HTR-8/SVneo (cell line): ENCODE data around the gene GJC3.
A peak's percentile ranks its signal among the peaks of the same experiment; 100 is the strongest.
"Not testable (repeated sequence)": the region's sequence is repeated elsewhere in the genome, so short reads cannot be mapped to it uniquely, and the experiment has no call there.

Source experiments
- DNase-seq: peaks from one replicate; pipeline ENCODE4 v3.0.0; 2011; ENCODE audit warnings: low spot score, mixed read lengths; ENCODE audit not compliant: insufficient read length
- FAIRE-seq: peaks from 2 replicates; lab custom pipeline; 2011; peaks lifted over from hg19 to GRCh38; lab: Jason Lieb, UNC

GJC3 gene

GRCh38 chr7:99935009-99935408 is 5.6 kb upstream of the GJC3 start:
- not testable (repeated sequence) for FAIRE-seq, DNase-seq

GRCh38 chr7:99930376-99930775 is 956 bp upstream of the GJC3 start:
- no peak for FAIRE-seq

GRCh38 chr7:99929730-99930053 is 272 bp upstream of the GJC3 start:
- no peak for FAIRE-seq
- no peak for DNase-seq

More at GRCh38 chr7:99930376-99930775, 956 bp upstream of the GJC3 start:
- DNase-seq: no peak

- DNase-seq (no peak), FAIRE-seq (no peak)
Observed at GRCh38 chr7:99928188-99928587, 1.2 kb downstream of the GJC3 start.

DNA sequence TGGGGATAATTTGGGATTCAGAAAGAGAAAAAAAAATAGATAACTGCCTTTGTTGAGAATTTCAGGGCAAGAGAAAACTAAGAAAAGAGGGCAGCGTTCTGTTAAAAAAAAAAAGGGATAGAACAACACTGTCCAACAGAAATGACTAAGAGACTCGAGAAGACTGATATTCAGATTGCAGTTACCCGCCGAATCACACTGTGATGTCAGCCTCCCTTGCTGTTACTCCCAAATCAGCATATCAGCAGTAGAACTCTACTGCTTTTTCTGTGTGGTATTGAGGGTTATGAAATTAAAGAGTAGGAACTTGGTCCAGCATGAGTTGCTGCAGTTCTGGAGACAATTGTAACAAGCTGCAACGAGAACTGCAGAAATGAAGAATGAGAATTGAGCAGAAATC is 1.9 kb downstream of the GJC3 start:
- DNase-seq (no peak), FAIRE-seq (no peak)

- no peak for FAIRE-seq
- no peak for DNase-seq
Observed at GRCh38 chr7:99926321-99926720, 3.1 kb downstream of the GJC3 start.

GRCh38 chr7:99923200-99923599 is 6.2 kb downstream of the GJC3 start:
- DNase-seq: no peak
- no peak for FAIRE-seq

- FAIRE-seq (no peak), DNase-seq (no peak)
Observed at GRCh38 chr7:99920149-99920548, 9.3 kb downstream of the GJC3 start.

DNA sequence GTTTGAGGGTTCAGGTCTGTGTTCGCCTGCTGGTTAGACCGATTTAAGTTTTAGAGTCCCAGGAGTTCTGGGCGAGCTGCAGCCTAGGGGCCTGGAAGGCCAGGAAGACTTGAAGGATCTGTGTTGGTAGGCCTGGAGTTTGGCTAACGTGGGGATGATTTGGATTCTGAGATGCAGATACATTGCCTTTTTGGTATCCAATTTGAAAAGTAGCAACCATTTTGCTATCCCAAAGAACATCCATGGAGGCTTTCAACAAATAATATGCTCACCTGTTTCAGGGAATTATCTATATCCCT is 9.7 kb downstream of the GJC3 start:
- DNase-seq (no peak), FAIRE-seq (no peak)

- peak; percentile 76 for DNase-seq
- FAIRE-seq: no peak
Observed at GRCh38 chr7:99918959-99919813, 10.2 kb downstream of the GJC3 start, which contains the start of gene TRIM4. Gene TRIM4 (minus strand): TSS chr7:99919530. CDS start chr7:99919401, 129 bp downstream.

DNA sequence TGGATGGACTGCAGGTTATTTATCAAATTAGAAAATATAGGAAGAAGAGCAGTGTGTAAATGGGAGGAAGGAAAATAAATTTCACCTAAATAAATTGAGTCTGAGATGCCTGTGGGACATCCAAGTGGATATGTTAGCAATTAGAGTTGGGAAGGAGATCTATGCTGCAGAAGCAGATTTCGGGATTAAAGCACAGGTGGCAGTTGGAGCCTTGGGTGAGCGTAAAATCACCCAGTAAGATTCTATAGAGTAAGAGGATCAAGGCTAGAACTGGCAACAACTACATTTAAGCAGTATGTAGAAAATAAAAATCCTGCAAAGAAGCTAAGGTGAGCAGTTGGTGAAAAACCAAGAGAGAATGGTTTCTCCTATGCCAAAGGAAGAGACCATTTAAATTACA is 18.4 kb downstream of the GJC3 start:
- no peak for DNase-seq
- FAIRE-seq: no peak

DNA sequence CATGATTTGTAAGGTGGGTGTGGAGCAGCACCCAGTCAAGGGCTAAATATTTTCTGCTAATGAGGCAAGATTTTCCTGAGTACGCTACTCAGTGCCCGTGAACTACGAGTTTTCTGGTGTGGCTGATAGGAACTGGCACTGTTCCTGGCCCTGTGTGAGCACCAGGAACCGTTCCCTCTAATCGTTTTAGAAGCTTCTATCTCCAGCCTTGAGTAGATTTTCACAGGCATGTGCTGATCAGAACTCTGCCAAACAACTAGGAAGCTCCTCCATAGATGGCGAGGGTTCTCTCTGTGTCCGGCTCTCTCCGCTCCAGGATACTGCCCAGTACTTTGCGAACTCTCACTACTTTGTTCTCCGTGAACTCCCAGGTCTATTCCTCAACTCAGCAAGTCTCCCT is 27.8 kb downstream of the GJC3 start:
- FAIRE-seq (no peak), DNase-seq (no peak)

- no peak for FAIRE-seq
Observed at GRCh38 chr7:99899830-99900519, 29.4 kb downstream of the GJC3 start.

DNA sequence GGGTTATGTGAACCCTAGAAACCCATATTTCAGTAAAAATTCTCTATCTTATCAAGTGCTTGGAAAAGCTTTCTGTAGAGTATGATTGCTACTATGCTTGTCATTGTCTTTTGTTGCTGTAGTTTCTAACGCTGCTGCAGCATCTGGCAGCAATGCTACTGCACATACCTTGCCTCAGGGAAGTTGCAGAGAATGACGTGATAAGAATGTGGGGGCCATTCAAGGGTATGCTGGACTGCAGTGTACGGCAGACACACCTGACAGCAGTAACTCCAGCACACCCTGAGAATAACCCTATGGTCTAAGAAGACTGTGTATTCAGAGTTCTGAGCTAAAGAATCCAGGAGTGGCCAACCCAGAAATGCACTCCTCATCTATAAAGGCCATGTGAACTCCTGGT is 30.6 kb downstream of the GJC3 start:
- no peak for FAIRE-seq
- no peak for DNase-seq

More at GRCh38 chr7:99899830-99900519, 29.4 kb downstream of the GJC3 start:
- no peak for DNase-seq

DNA sequence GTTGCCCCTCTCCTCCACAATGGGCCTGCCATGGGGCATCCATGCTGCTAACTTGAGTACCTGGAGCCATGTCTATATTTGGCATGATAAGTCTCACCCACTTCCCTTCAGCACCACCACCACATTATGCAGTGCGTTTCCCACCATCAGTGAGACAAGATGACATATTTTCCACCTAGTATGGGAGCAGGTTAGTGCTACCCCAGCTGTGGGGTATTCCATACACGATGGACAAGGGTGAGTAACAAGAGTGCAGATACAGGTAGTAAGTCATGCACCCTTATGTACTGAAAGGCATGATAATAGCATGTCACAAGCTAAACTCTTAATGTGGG is 31.4 kb downstream of the GJC3 start:
- no peak for FAIRE-seq
- no peak for DNase-seq

DNA sequence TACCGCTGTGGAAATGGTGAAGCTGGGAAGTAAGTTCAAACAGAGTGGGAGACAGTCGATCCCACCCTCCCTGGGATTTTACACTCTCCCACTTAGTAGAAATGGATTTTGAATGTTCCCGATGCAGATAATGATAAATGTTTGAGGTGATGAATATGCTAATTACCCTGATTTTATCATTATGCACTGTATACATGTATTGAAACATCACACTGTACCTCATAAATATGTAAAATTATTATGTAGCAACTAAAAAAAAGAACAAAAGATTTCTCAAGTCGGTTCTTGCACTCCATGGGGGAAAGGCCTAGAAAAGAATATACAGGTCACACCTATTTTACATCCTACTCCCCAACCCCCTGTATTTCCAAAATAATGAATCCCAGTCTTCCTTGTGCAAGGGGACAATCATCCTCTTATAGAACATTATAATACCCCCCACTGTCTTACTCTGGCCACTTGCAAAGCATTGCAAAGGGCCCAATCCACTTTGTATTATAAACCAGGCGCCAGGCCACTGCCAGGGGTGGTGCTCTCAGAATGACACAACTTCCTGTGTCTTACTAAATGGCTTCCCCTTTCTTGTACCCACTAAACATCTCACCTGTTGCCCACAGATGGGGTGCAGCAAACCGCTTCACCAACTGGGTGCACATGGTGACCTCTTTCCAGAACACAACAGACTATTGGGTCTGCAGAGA is 31.9 kb downstream of the GJC3 start:
- FAIRE-seq: no peak

GRCh38 chr7:99894738-99895137 is 34.7 kb downstream of the GJC3 start:
- DNase-seq (no peak), FAIRE-seq (no peak)

More for the DNA sequence above, 31.9 kb downstream of the GJC3 start:
- no peak for DNase-seq

DNA sequence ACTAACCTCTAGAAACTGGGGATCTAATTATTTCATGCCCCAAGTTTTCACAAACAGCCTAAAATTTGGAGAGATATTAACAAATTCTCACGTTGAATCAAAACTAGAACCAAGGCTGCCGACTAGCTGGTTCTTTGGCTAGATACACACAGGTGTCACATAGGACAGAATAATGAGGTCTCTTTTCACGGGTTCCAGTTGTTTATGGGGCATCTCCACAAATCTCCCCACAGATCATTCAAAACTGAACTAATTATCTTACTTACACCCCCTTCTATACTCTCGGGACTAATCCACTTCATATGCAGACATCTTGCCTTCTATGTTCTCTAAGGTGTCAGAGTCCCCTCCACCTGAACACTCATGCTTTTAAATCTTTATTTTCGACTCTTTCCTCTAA is 36.1 kb downstream of the GJC3 start:
- no peak for FAIRE-seq

DNA sequence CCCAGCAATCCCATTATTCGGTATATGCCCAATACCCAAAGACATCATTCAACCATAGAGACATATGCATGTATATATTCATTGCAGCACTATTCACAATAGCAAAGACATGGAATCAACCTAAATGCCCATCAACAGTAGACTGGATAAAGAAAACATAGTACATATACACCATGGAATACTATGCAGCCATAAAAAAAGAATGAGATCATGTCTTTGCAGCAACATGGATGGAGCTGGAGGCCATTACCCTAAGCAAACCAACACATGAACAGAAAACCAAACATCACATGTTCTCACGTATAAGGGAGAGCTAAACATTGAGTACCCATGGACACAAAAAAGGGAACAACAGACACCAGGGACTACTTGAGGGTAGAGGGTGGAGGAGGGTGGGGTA is 39.1 kb downstream of the GJC3 start:
- FAIRE-seq, DNase-seq: not testable (repeated sequence)

More for the DNA sequence above, 36.1 kb downstream of the GJC3 start:
- DNase-seq: no peak

DNA sequence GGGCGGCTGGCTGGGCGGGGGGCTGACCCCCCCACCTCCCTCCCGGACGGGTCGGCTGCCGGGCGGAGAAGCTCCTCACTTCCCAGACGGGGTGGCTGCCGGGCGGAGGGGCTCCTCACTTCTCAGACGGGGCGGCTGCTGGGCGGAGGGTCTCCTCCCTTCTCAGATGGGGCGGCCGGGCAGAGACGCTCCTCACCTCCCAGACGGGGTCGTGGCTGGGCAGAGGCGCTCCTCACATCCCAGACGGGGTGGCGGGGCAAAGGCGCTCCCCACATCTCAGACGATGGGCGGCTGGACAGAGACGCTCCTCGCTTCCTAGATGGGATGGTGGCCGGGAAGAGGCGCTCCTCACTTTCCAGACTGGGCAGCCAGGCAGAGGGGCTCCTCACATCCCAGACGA is 41.1 kb downstream of the GJC3 start:
- FAIRE-seq, DNase-seq: not testable (repeated sequence)

GRCh38 chr7:99881370-99881769 is 48.0 kb downstream of the GJC3 start:
- FAIRE-seq: no peak

More at GRCh38 chr7:99881370-99881769, 48.0 kb downstream of the GJC3 start:
- DNase-seq: no peak
